NCI-H2029 treated with DMSO at 0.1 percent for 48 hours (cell line): Measurements from ENCODE around the gene PIK3R3.
A peak's percentile ranks its signal among the peaks of the same experiment; 100 is the strongest.

Experiments used
- DNase-seq: peaks from one replicate; lab custom pipeline; 2025; lab: John Stamatoyannopoulos, UW

Gene PIK3R3

GRCh38 chr1:46157916-46158311, 25.5 kb upstream of the PIK3R3 start:
- no peak for DNase-seq

- DNase-seq: no peak
Observed at GRCh38 chr1:46153732-46154131, 21.3 kb upstream of the PIK3R3 start.

GRCh38 chr1:46153228-46153627, 20.8 kb upstream of the PIK3R3 start:
- DNase-seq: no peak

GRCh38 chr1:46152016-46152415, 19.6 kb upstream of the PIK3R3 start:
- no peak for DNase-seq

- no peak for DNase-seq
Observed at GRCh38 chr1:46150085-46150484, 17.7 kb upstream of the PIK3R3 start.

- DNase-seq: no peak
Observed at GRCh38 chr1:46148318-46148717, 15.9 kb upstream of the PIK3R3 start.

- DNase-seq: no peak
Observed at GRCh38 chr1:46137916-46138315, 5.5 kb upstream of the PIK3R3 start.

- DNase-seq: no peak
Observed at GRCh38 chr1:46136711-46137110, 4.3 kb upstream of the PIK3R3 start.

GRCh38 chr1:46134660-46135331, 2.4 kb upstream of the PIK3R3 start:
- peak; percentile 95 for DNase-seq

GRCh38 chr1:46133781-46134350, 1.4 kb upstream of the PIK3R3 start:
- peak; percentile 44 for DNase-seq

- DNase-seq: peak; percentile 96
Observed at GRCh38 chr1:46133181-46133658, 791 bp upstream of the PIK3R3 start.

GRCh38 chr1:46131712-46132528, 509 bp downstream of the PIK3R3 start:
- DNase-seq: peak; percentile 92

- peak; percentile 53 for DNase-seq
Observed at GRCh38 chr1:46131093-46131492, 1.3 kb downstream of the PIK3R3 start.

- no peak for DNase-seq
Observed at GRCh38 chr1:46130606-46131005, 1.8 kb downstream of the PIK3R3 start.

- DNase-seq: peak; percentile 33
Observed at GRCh38 chr1:46130121-46130520, 2.3 kb downstream of the PIK3R3 start.

- no peak for DNase-seq
Observed at GRCh38 chr1:46128344-46128743, 4.1 kb downstream of the PIK3R3 start.

- DNase-seq: no peak
Observed at GRCh38 chr1:46118856-46119255, 13.6 kb downstream of the PIK3R3 start.

GRCh38 chr1:46117810-46118494, 14.5 kb downstream of the PIK3R3 start:
- DNase-seq: no peak

- DNase-seq: no peak
Observed at GRCh38 chr1:46114925-46115603, 17.4 kb downstream of the PIK3R3 start.

GRCh38 chr1:46113948-46114347, 18.5 kb downstream of the PIK3R3 start:
- DNase-seq: no peak

GRCh38 chr1:46112108-46112507, 20.3 kb downstream of the PIK3R3 start:
- no peak for DNase-seq

- no peak for DNase-seq
Observed at GRCh38 chr1:46110521-46110920, 21.9 kb downstream of the PIK3R3 start.
